Measurements from ENCODE around the gene FADS1. TPM values are rescaled to one million over a fixed set of nuclear protein-coding genes. Genes with fewer than 3 reads are reported as not detected.

The FADS1 gene
- total and polyA plus RNA-seq, 8 donors = 1.8 to 56.5 (median 11.7) TPM; not detected in 1

DNA sequence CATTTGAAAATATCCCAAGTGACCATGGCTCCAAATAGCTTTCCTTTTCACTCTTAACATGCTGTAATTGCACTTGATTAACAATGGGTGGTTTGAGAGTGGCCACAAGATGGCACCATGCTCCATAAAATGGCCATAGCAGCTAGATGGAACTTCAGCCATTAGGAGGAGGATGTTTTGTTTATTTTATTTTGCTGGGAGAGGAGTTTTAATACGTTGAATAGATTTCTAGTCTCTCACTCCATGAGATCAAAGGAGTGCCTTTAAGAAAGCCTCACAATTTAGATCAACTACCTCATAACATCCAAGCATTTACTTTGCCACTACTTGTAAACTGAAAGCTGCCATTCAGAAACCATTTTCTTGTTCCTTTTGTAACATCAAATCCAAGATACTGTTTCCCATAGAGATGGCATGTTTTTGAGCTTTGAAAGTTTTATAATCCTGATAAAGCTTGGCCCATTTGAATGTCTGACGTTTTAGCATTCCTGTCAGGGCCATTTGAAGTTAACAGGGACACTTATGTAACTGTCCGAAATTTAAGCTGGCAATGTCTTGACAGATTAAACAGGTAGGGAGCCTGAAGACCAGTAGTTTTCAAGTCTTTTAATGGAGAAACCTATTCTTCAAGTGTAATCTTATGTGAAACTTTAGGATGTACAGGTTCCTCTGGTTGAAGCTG lies 19.4 kb downstream of the FADS1 start:
- TF ChIP-seq POLR2AphosphoS5 (IDR thresholded peaks at IDR 0.05) (peak in 2 of 3 donors; percentile 48 to 82), POLR2A (IDR thresholded peaks at IDR 0.05) (no peak)
- TF ChIP-seq, protein P1, sequence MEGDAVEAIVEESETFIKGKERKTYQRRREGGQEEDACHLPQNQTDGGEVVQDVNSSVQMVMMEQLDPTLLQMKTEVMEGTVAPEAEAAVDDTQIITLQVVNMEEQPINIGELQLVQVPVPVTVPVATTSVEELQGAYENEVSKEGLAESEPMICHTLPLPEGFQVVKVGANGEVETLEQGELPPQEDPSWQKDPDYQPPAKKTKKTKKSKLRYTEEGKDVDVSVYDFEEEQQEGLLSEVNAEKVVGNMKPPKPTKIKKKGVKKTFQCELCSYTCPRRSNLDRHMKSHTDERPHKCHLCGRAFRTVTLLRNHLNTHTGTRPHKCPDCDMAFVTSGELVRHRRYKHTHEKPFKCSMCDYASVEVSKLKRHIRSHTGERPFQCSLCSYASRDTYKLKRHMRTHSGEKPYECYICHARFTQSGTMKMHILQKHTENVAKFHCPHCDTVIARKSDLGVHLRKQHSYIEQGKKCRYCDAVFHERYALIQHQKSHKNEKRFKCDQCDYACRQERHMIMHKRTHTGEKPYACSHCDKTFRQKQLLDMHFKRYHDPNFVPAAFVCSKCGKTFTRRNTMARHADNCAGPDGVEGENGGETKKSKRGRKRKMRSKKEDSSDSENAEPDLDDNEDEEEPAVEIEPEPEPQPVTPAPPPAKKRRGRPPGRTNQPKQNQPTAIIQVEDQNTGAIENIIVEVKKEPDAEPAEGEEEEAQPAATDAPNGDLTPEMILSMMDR (IDR thresholded peaks at IDR 0.05) = peak in 5 of 7 experiments; percentile 66 to 93 (median 81)
- intact Hi-C loops (cut with DNase I; ENCODE audit: low total_unique reads) = no loop called here
- peaks cover 12 to 26% (median 19%) of the 10 kb centered on the region in 4 donors for H3K36me3 ChIP-seq
- no peak overlapping the region for H3K4me3 ChIP-seq
- peaks cover 13 to 24% (median 19%) of the 10 kb centered on the region in 4 donors for H3K4me1 ChIP-seq
- no peaks in the 10 kb centered on the region for H3K9me3 ChIP-seq
- peak; percentile 83 to 95 for DNase-seq
- peak overlapping the region in 2 of 5 donors; percentile 47 for H3K27ac ChIP-seq
- H3K27me3 ChIP-seq = no peaks in the 10 kb centered on the region
- 33 to 45% (median 36%) methylated on average over 3 of the region's 3 CpGs for WGBS, 5 donors

DNA sequence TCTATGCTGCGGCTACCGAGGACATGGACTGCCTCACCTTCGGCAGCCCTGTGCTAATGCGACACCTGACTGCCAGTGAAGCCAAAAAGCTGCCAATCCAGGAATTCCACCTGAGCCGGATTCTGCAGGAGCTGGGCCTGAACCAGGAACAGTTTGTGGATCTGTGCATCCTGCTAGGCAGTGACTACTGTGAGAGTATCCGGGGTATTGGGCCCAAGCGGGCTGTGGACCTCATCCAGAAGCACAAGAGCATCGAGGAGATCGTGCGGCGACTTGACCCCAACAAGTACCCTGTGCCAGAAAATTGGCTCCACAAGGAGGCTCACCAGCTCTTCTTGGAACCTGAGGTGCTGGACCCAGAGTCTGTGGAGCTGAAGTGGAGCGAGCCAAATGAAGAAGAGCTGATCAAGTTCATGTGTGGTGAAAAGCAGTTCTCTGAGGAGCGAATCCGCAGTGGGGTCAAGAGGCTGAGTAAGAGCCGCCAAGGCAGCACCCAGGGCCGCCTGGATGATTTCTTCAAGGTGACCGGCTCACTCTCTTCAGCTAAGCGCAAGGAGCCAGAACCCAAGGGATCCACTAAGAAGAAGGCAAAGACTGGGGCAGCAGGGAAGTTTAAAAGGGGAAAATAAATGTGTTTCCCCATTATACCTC lies 20.8 kb downstream of the FADS1 start:
- Histone ChIP-seq H3K36me3 (peaks cover 5 to 15% (median 12%) of the 10 kb centered on the region in 4 donors), H3K27me3 (no peaks in the 10 kb centered on the region), H3K27ac (no peak overlapping the region), H3K4me3 (no peak overlapping the region), H3K4me1 (peaks cover 19 to 35% (median 29%) of the 10 kb centered on the region in 4 donors), H3K9me3 (no peaks in the 10 kb centered on the region)
- DNase-seq = no peak
- 88 to 93% (median 91%) methylated on average over 16 to 18 of the region's 18 CpGs for WGBS, 5 donors
- TF ChIP-seq, protein P1 (IDR thresholded peaks at IDR 0.05) = no peak
- no peak for TF ChIP-seq POLR2A (IDR thresholded peaks at IDR 0.05)
- TF ChIP-seq POLR2AphosphoS5 (IDR thresholded peaks at IDR 0.05) = no peak
- no peak for TF ChIP-seq EP300 (IDR thresholded peaks at IDR 0.05)
- intact Hi-C loops (cut with DNase I; ENCODE audit: low total_unique reads) = no loop called here

DNA sequence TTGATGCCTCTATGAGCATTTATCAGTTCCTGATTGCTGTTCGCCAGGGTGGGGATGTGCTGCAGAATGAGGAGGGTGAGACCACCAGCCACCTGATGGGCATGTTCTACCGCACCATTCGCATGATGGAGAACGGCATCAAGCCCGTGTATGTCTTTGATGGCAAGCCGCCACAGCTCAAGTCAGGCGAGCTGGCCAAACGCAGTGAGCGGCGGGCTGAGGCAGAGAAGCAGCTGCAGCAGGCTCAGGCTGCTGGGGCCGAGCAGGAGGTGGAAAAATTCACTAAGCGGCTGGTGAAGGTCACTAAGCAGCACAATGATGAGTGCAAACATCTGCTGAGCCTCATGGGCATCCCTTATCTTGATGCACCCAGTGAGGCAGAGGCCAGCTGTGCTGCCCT lies 21.3 kb downstream of the FADS1 start:
- DNase-seq = no peak
- intact Hi-C loops (cut with DNase I; ENCODE audit: low total_unique reads) = no loop called here
- Histone ChIP-seq H3K27ac (no peak overlapping the region), H3K9me3 (no peaks in the 10 kb centered on the region), H3K27me3 (no peaks in the 10 kb centered on the region), H3K36me3 (peaks cover 5 to 15% (median 13%) of the 10 kb centered on the region in 4 donors), H3K4me1 (peaks cover 22 to 41% (median 33%) of the 10 kb centered on the region in 4 donors), H3K4me3 (no peak overlapping the region)
- TF ChIP-seq POLR2A (IDR thresholded peaks at IDR 0.05) = no peak
- TF ChIP-seq, protein P1 (IDR thresholded peaks at IDR 0.05) = no peak
- TF ChIP-seq POLR2AphosphoS5 (IDR thresholded peaks at IDR 0.05) = no peak
- no peak for TF ChIP-seq EP300 (IDR thresholded peaks at IDR 0.05)
- WGBS, 5 donors = 87 to 90% (median 88%) methylated on average over 11 to 12 of the region's 12 CpGs

DNA sequence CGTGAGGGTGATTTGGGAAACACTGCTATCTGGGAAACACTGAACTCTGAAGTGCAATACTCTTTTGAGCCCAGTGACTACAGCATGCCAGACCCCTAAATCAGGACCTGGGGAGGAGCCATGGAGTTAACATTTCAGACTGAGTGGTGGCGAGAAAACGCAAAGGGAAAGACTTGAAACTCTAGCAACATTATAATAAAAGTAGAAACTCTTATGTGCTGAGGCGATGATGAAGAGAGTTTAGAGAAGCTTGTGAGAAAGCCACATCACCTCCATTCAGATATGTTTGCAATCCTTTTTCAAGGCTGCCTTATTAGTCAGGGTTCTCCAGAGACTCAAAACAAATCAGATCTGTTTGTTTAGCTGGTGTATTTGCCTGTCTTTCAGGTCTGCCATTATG lies 22.2 kb downstream of the FADS1 start:
- H3K9me3 ChIP-seq = no peaks in the 10 kb centered on the region
- H3K4me3 ChIP-seq = no peak overlapping the region
- no peaks in the 10 kb centered on the region for H3K27me3 ChIP-seq
- TF ChIP-seq EP300 (IDR thresholded peaks at IDR 0.05) = no peak
- H3K27ac ChIP-seq = no peak overlapping the region
- peaks cover 28 to 48% (median 38%) of the 10 kb centered on the region in 4 donors for H3K4me1 ChIP-seq
- H3K36me3 ChIP-seq = peaks cover 12 to 24% (median 21%) of the 10 kb centered on the region in 4 donors
- intact Hi-C loops (cut with DNase I; ENCODE audit: low total_unique reads) = no loop called here
- no peak for DNase-seq
- 82 to 88% (median 87%) methylated on average over 4 of the region's 4 CpGs for WGBS, 5 donors

All from stomach (tissue), 9 donors.